GM12873 (cell line): ENCODE results near the gene SHROOM3.

Experiments
- CTCF ChIP-seq: IDR thresholded peaks from 2 replicates; pipeline ENCODE4 v1.5.1; 2012; ENCODE audit warnings: low read depth, mild to moderate bottlenecking, moderate library complexity, low read length, control low read depth; ENCODE audit not compliant: insufficient read depth; ENCODE audit errors: missing control alignments

The SHROOM3 gene

GRCh38 chr4:76651616-76652015 is 216.6 kb downstream of the SHROOM3 start:
- no peak for TF ChIP-seq CTCF

GRCh38 chr4:76652389-76652788 is 217.4 kb downstream of the SHROOM3 start:
- TF ChIP-seq CTCF, result no peak

- TF ChIP-seq CTCF, result no peak
Observed at GRCh38 chr4:76654084-76654483, 219.1 kb downstream of the SHROOM3 start.

- no peak for TF ChIP-seq CTCF
Observed at GRCh38 chr4:76654791-76655190, 219.8 kb downstream of the SHROOM3 start.

- no peak for TF ChIP-seq CTCF
Observed at GRCh38 chr4:76655566-76656479, 220.8 kb downstream of the SHROOM3 start.

GRCh38 chr4:76657443-76657842 is 222.4 kb downstream of the SHROOM3 start:
- TF ChIP-seq CTCF, result no peak

GRCh38 chr4:76658231-76659102 is 223.4 kb downstream of the SHROOM3 start:
- TF ChIP-seq CTCF, result no peak
